Activated CD4-positive, alpha-beta T cell treated with anti-CD3 and anti-CD28 coated beads, Interleukin-2, amount 50 U/mL, for 4 hours (primary cell): ENCODE data around the gene TTI1.

Experiments used
- DNase-seq, 2 experiments: peaks; one replicate each; pipeline ENCODE4 v3.0.0-alpha.2; 2020

TTI1 gene

DNA sequence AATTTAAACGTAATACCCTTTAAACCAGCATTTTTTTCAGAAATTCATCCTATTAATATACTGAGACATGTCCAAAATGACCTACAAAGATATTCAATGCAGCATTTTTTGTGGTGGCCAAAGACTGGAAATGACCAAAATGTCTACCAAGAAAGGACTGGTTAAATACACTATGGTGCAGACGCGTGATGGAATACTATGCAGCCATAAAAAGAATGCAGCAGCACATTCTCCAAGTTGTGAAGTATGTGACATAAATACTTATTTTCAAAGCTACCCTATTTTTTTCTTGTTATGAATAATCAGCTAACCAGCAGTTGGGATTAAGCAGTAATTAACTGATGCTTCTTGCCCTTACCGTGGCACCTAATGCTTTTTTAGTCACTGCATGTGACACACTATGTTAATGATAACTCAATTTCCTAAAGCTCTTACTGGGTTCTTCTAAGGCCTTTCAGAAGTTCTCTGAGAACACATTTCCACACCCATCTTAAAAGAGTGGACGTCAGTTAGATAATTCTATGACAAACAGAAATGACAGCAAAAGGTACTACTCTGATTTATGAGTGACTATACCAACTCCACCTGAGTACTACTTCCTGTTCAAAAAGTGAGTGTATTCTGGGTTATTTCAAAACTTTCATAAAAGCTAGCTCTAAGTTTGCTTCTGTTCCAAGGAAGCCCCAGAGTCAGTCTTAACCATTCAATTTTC lies 24.9 kb downstream of the TTI1 start:
- DNase-seq, result no peak

GRCh38 chr20:38007526-38007925 lies 25.7 kb downstream of the TTI1 start:
- no peak for DNase-seq

- no peak for DNase-seq
Measured at GRCh38 chr20:38005903-38006302, 27.4 kb downstream of the TTI1 start.

DNA sequence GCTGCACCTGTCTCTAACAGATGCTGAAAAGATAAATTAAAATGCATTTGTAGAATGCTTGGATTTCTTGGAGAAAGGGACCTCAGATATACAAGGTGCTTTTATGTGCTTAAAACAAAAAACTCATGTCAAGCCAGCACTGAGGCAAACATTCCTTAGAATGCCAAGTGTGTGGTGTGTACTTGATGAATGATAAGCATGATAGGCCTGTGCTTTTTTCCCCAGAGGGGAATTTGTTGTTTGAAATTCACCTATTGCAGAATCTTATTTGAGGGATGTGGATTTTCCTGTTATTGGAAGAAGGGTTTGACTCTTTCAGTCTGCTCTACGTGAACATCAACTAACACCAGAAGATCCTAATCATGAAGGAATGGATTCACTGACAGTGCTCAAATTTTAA lies 28.8 kb downstream of the TTI1 start:
- DNase-seq, result no peak

DNA sequence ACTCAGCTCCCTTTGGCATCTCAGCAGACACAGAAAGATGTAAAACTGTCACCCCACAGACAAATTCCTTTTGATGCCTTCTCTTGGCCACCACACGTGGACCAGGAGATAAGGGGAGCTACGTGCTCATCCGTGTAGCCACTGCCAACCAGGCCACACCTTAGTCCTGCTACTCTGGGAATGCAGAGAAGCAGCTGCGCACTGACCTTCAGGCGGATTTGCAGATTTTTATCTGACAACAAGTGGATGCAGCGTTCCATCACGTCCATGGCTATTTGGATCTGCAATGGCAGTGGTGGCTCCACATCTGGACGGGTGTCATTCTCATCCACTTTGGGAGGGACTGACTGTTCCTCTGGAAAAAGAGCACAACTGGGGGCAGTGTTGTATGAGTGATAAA lies 30.8 kb downstream of the TTI1 start:
- no peak for DNase-seq

DNA sequence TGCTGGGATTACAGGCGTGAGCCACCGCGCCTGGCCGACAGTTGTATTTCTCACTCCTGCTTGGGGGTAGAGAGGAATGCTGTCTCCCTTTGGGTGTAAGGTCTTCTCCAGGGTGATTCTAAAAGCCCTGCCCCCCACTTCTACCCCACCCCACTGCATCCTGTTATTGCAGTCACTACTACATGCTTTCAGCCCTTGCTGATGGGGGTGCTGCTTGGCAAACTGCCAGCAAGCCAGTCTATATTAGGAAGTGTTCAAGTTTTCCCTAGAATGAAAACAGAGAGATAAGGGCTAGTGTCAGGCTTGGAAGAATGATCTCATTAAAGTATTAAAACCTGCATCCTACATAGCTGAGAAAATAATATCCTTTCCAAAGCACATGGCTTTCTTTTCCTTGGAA lies 31.3 kb downstream of the TTI1 start:
- DNase-seq, result no peak

DNA sequence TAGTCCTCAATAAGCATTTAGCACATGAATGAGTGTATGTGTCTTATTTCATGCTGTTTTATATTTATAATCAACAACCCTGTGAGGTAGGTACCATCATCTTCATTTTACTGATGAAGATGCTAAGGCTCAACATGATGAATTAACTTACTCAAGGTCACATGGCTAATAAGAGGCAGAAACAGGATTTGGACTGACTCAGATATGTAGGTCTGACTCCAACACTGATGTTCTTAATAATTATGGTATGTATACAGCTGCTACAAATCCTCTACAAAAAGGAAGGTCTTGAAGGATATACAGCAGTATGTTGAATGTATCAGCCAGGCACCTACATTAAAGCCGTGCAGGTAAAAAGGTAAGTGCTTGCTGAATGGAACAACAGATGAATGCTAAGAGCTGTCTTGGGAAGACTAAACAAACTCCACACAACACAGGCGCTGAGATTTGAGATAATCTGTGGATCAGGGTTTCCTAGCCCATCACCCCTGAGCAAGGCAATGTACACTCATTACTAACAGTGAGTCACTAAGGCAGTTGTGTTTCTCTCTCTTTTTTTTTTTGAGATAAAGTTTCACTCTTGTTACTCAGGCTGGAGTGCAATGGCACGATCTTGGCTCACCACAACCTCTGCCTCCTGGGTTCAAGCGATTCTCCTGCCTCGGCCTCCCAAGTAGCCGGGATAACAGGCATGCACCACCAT lies 31.9 kb downstream of the TTI1 start:
- no peak for DNase-seq

DNA sequence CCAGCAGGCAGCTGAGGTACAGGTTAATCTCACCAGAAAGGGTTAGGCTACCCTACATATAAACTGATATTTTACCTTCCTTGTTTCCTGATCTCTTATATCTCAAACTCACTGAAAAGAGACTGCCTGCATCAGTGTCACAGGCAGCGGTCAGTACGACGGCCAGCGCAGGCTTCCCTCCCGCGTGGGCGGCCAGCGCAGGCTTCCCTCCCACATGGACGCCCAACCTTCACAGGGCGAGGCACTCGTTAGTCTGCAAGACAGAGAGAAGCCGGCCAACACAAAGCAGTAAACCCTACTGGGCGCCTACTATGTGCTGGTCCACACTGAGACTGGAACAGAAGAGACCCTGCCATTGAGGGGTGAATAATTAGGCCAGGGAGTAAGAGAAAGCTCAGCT lies 33.0 kb downstream of the TTI1 start:
- no peak for DNase-seq

GRCh38 chr20:37999526-38000263 lies 33.6 kb downstream of the TTI1 start:
- no peak for DNase-seq

GRCh38 chr20:37997516-37997915 lies 35.7 kb downstream of the TTI1 start:
- no peak for DNase-seq

DNA sequence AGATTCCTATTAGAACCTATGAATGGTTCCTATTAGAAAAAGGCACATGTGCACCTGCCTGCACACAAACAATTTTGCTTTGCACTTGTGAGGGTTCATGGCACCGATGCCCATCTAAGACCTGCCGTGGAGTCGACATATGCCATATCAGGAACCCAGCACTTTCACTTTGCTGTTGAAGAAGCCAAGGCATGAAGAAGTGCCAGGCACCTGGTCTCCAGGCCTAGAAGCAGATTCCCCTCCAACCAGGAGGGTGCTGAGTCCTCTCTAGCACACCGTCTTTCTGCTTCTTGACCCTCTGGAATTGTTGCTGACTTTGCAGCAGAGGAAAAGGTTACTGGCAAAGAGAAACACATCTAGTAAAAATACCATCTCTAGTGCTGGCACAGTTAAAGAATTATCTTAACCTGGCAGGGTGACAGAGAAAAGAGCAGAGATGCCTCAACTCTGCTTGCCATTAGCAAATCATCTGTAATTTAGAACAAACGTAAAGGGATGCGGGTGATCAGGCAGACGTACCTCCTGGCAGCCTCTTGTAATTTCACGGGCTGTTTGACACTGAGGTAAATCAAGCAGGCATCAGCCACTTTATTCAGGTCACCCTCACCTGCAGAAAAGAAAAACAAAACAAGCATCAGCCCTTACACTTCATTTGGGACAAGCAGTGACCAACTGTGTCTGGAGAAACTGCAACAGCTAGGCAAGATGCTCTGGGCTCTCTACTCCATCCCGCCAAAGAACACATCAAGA lies 37.2 kb downstream of the TTI1 start:
- no peak for DNase-seq

- DNase-seq, result no peak
Measured at GRCh38 chr20:37994512-37994911, 38.7 kb downstream of the TTI1 start.

DNA sequence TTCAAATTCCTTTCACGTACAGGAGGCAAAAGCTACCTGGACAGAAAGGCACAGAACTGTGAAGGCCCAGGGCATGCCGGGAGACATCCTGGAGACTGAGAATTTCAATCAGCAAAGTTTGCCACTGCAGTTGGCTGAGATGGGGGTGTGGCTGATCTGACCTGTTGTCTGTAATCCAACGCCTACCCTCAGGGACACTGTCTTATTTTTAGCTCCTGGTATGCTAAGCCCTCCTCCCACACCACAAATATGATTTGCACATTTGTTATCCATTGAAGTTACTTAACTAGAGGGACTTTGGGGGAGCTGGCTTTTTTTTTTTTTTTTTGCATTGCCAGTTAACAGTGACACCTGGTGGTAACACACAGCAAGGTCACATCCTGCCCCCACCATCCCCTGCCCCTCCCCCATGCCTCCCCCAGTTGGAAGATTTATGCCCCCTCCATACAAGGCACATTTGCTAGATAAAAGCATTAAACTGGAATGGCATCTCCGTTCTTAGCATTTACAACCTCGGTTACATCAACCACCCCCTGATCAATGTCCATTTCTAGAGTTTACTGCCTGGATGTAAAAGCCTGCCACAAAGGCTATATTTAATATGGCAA lies 40.4 kb downstream of the TTI1 start:
- DNase-seq, result no peak

DNA sequence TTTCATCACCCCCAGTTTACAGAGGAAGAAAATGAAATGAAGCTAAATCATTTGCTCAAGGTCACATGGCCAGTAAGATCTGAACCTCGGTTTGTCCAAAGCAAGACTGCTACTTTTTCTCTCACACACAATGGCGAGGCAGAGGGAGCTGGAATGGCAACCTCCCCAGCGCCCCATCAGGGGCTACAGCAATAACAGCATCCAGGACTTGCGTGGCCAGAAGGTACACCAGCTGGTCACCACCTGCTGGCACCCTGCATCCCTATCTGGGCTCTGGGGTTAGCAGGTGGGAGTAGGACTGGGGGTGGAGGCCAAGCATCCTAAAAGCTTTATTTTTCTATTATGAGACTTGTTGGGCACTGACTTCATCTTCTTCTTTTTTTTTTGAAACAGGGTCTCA lies 41.3 kb downstream of the TTI1 start:
- no peak for DNase-seq

GRCh38 chr20:37991157-37991866 lies 41.9 kb downstream of the TTI1 start:
- DNase-seq, result no peak

GRCh38 chr20:37990571-37991151 lies 42.6 kb downstream of the TTI1 start:
- peak in 1 of 2 experiments; percentile 3 for DNase-seq

DNA sequence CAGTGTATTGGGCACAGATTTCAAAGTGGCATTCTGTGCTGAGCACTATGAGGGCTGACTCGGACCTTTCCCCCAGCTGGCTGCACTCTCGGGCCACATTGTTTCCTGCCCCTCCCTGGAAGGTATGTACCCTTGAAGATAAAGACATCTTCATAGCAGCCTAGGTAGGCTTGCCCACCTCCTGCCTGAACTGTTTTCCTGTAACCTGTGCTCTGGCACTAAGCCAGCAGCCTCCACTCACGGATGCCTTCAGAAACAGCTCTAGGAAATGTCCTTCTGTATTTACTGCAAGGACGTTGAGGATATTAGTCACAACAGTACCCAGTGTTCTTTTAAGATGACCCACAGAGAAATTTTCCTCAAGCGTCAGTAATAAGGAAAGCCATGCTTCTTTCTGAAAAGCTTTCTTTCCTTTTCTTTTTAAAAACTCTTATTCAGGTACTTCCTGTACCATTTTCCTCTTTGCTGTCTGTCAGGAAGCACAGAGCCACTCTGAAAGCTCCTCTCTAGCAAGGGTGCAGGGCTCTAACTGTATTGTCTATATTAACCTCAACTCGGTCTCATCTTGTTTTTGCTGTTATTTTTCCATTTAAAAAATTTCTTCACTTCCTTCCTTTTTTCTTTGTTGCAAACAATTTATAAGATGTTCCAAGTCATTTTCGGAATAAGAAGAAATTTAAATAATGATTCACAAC lies 43.5 kb downstream of the TTI1 start:
- DNase-seq, result no peak

GRCh38 chr20:37988306-37988954 lies 44.8 kb downstream of the TTI1 start:
- DNase-seq, result no peak

DNA sequence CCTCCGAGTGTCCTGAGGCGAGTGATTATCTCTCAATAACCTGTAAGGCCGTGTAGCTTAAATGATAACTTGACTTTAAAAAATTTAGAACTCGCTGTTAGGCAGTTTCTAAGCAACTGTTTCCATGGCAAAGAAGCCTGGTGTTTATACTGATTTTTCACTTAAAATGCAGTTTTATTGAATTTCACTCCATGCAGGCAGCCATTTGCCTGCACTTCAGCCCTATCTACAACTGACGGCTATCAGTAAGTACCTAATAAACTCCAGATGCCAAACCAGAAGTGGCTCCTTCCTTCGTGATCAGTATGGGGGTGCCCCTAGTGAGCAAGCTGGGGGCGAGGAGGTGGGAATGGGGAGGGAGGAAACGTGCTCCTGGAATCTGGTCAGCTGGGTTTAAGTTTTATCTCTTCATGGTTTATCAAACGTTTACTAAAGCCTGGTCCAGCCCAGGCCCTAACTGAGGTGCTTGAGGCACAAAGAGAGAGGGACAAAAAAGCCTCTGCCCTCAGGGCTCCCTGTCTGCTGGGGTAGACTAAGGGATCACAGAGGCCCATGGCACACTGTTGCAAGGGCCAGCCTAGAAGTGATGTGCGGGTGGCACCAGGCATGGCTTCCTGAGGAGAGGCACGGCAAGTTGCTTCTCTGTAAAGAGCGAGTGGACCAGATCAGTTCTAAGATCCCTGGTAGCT lies 45.5 kb downstream of the TTI1 start:
- DNase-seq, result no peak
